ENCODE results near the gene GJC1.

DNA sequence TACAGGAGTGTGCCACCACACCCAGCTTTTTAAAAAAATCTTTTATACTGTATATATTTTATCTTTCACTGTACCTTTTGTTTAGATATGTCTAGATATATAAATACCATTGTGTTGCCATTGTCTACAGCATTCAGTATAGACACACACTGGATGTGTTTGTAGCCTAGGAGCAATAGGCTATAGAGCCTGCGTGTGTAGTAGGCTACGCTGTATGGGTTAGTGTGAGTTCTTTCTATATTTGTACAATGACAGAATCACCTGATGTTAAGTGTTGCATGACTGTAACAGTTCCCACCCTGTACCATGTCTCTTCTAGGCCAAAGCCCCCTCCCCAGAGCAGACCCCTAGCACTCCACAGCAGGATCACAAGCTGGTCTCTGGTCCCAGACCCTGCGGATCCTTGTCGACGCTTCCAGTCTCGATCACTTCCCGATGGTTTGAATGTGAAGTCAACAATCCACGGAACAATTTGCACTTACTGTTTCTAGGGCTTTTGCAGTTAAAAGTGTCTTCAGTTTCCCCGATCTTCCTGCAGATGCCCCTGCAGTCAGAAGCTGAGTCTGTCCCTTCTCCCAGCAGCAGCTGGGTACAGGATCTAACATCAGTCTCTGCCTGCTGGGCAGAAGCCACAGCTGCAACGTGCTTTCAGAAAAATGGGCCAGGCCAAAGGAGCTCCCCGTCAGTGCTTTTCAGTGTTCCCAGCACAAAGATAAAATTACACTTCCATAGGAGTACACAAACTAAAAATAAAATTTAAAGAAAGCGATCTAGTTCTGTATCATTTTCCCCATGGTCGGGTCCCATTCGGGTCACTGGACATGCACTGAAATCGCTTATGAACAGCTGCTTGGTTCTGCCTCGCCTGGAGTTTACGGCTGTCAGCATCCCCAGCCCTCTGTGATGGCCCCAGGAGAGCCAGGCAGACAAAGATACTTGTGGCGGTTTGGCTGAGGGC, 35.9 kb downstream of the GJC1 start:
- TF ChIP-seq EZH2 (IDR thresholded peaks at IDR 0.05; ENCODE audit: borderline replicate concordance, low read depth, low read length, severe bottlenecking) (no peak), POLR2AphosphoS5 (IDR thresholded peaks at IDR 0.05; ENCODE audit: insufficient read depth, low read depth, low read length) (no peak), POLR2A (IDR thresholded peaks at IDR 0.05; ENCODE audit: low read depth, low read length) (no peak), JUN (IDR thresholded peaks at IDR 0.05; ENCODE audit: borderline replicate concordance, insufficient read depth, insufficient read length, low read depth) (no peak), MYC (IDR thresholded peaks at IDR 0.05; ENCODE audit: low read depth, low read length) (no peak)
- TF ChIP-seq, protein P1, sequence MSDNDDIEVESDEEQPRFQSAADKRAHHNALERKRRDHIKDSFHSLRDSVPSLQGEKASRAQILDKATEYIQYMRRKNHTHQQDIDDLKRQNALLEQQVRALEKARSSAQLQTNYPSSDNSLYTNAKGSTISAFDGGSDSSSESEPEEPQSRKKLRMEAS (IDR thresholded peaks at IDR 0.05; ENCODE audit: insufficient read depth, insufficient read length) = no peak
- TF ChIP-seq, protein P2, sequence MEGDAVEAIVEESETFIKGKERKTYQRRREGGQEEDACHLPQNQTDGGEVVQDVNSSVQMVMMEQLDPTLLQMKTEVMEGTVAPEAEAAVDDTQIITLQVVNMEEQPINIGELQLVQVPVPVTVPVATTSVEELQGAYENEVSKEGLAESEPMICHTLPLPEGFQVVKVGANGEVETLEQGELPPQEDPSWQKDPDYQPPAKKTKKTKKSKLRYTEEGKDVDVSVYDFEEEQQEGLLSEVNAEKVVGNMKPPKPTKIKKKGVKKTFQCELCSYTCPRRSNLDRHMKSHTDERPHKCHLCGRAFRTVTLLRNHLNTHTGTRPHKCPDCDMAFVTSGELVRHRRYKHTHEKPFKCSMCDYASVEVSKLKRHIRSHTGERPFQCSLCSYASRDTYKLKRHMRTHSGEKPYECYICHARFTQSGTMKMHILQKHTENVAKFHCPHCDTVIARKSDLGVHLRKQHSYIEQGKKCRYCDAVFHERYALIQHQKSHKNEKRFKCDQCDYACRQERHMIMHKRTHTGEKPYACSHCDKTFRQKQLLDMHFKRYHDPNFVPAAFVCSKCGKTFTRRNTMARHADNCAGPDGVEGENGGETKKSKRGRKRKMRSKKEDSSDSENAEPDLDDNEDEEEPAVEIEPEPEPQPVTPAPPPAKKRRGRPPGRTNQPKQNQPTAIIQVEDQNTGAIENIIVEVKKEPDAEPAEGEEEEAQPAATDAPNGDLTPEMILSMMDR (IDR thresholded peaks at IDR 0.05; ENCODE audit: extremely low read depth in 1 of 2, insufficient read depth in 1 of 2, low read depth in 1 of 2, low read length in 2 of 2) = no peak
